HG02852 (cell line): ENCODE results near the gene SLC38A9.
"Not testable (repeated sequence)": the region's sequence is repeated elsewhere in the genome, so short reads cannot be mapped to it uniquely, and the experiment has no call there.

ENCODE experiments used
- ATAC-seq: cut with Tn5 transposase; IDR thresholded peaks from one replicate; pipeline ENCODE4 v1.9.1; 2021; ENCODE audit warnings: mild to moderate bottlenecking, moderate library complexity; ENCODE audit not compliant: unreplicated experiment

The SLC38A9 gene

GRCh38 chr5:55712023-55712859 is at the start of gene SLC38A9:
TSS of gene SLC38A9 (minus strand) at chr5:55712324. CDS start at chr5:55697958, 14,366 bp downstream.
- peak; percentile 100 for ATAC-seq

GRCh38 chr5:55761721-55762120 is 49.6 kb upstream of the SLC38A9 start:
- not testable (repeated sequence) for ATAC-seq

- ATAC-seq = no peak
These were observed 46.6 kb upstream of the SLC38A9 start for GRCh38 chr5:55758714-55759113.

GRCh38 chr5:55758231-55758630 is 46.1 kb upstream of the SLC38A9 start:
- no peak for ATAC-seq

- no peak for ATAC-seq
These were observed 38.4 kb upstream of the SLC38A9 start for GRCh38 chr5:55750499-55750898.

- ATAC-seq = no peak
These were observed 37.9 kb upstream of the SLC38A9 start for GRCh38 chr5:55750063-55750462.

- ATAC-seq = no peak
These were observed 37.3 kb upstream of the SLC38A9 start for GRCh38 chr5:55749387-55749786.

GRCh38 chr5:55747778-55748318 is 35.7 kb upstream of the SLC38A9 start:
- no peak for ATAC-seq

GRCh38 chr5:55742778-55743177 is 30.7 kb upstream of the SLC38A9 start:
- no peak for ATAC-seq

GRCh38 chr5:55737793-55738192 is 25.7 kb upstream of the SLC38A9 start, which contains the start of gene DDX4:
TSS of gene DDX4 (plus strand) at chr5:55738061. CDS start at chr5:55738964, 903 bp downstream.
- ATAC-seq = no peak

- no peak for ATAC-seq
These were observed 22.5 kb upstream of the SLC38A9 start for GRCh38 chr5:55734658-55735057.

GRCh38 chr5:55732585-55732984 is 20.5 kb upstream of the SLC38A9 start:
- ATAC-seq = no peak

- ATAC-seq = no peak
These were observed 19.7 kb upstream of the SLC38A9 start for GRCh38 chr5:55731848-55732247.

- no peak for ATAC-seq
These were observed 12.2 kb upstream of the SLC38A9 start for GRCh38 chr5:55724281-55724680.

GRCh38 chr5:55720188-55720703 is 8.1 kb upstream of the SLC38A9 start:
- ATAC-seq = no peak

- ATAC-seq = not testable (repeated sequence)
These were observed 6.9 kb upstream of the SLC38A9 start for GRCh38 chr5:55719026-55719425.

- ATAC-seq = no peak
These were observed 3.5 kb upstream of the SLC38A9 start for GRCh38 chr5:55715519-55716078.

GRCh38 chr5:55714749-55715148 is 2.6 kb upstream of the SLC38A9 start:
- no peak for ATAC-seq

GRCh38 chr5:55714339-55714738 is 2.2 kb upstream of the SLC38A9 start:
- no peak for ATAC-seq

GRCh38 chr5:55713871-55714270 is 1.7 kb upstream of the SLC38A9 start:
- no peak for ATAC-seq

- no peak for ATAC-seq
These were observed 559 bp downstream of the SLC38A9 start for GRCh38 chr5:55711507-55712022.

GRCh38 chr5:55708732-55709131 is 3.4 kb downstream of the SLC38A9 start:
- no peak for ATAC-seq
